GM12878 (cell line): ENCODE data around the gene TSFM. TPM values are rescaled to one million over a fixed set of nuclear protein-coding genes. Genes with fewer than 3 reads are reported as not detected.

Source experiments
- BRCA1 ChIP-seq: IDR thresholded peaks from 2 replicates; pipeline ENCODE4 v1.6.1; 2011; ENCODE audit warnings: low read depth, low read length, improper control_type of control experiment
- CHD1 ChIP-seq: IDR thresholded peaks from 2 replicates; pipeline ENCODE4 v1.6.1; 2012; ENCODE audit warnings: low read depth, low read length, improper control_type of control experiment
- CREB1 ChIP-seq: IDR thresholded peaks from 2 replicates; pipeline ENCODE4 v1.6.1; 2012; ENCODE audit warnings: low read depth, mild to moderate bottlenecking, inconsistent platforms
- EGR1 ChIP-seq, 2 experiments: IDR thresholded peaks; 1 replicate in 1 of 2; 2 replicates in 1 of 2; pipeline ENCODE4 v1.6.1; 2011 to 2012; ENCODE audit warnings: low read depth in 2 of 2, low read length in 2 of 2, borderline replicate concordance in 1 of 2, mild to moderate bottlenecking in 1 of 2, moderate library complexity in 1 of 2
- EP300 ChIP-seq, 2 experiments: fragments of 150-350 bp in 1 of 2; IDR thresholded peaks; 2 replicates each; pipeline ENCODE4 v1.6.1; 2011 to 2012; ENCODE audit warnings: low read depth in 2 of 2, low read length in 2 of 2, borderline replicate concordance in 1 of 2, improper control_type of control experiment in 1 of 2, inconsistent platforms in 1 of 2; ENCODE audit not compliant: control insufficient read depth in 1 of 2
- FOXM1 ChIP-seq: IDR thresholded peaks from 2 replicates; pipeline ENCODE4 v1.6.1; 2012; ENCODE audit warnings: low read depth, mild to moderate bottlenecking, inconsistent platforms, low read length, moderate library complexity
- IKZF2 ChIP-seq, 2 experiments: fragments of 450-650 bp; IDR thresholded peaks; 2 replicates each; pipeline ENCODE4 v1.6.1; 2017; ENCODE audit warnings: mild to moderate bottlenecking in 2 of 2, moderate library complexity in 2 of 2
- JUNB ChIP-seq: IDR thresholded peaks from 2 replicates; pipeline ENCODE4 v1.6.1; 2016; ENCODE audit warnings: antibody characterized with exemption, mild to moderate bottlenecking
- JUND ChIP-seq: IDR thresholded peaks from 2 replicates; pipeline ENCODE4 v1.6.1; 2012; ENCODE audit warnings: low read depth, mild to moderate bottlenecking, low read length, improper control_type of control experiment, moderate library complexity
- MXI1 ChIP-seq: fragments of 150-350 bp; IDR thresholded peaks from 2 replicates; pipeline ENCODE4 v1.6.1; 2011; ENCODE audit warnings: low read depth, mild to moderate bottlenecking, inconsistent platforms, low read length, improper control_type of control experiment
- NR2C2 ChIP-seq: IDR thresholded peaks from 2 replicates; pipeline ENCODE4 v1.6.1; 2011; ENCODE audit warnings: borderline replicate concordance, low read depth; ENCODE audit not compliant: control insufficient read depth, insufficient read length
- NR2F1 ChIP-seq: fragments of 450-650 bp; conservative IDR thresholded peaks from 2 replicates; pipeline ENCODE4 v1.6.1; 2017; ENCODE audit warnings: mild to moderate bottlenecking
- PAX8 ChIP-seq: fragments of 450-650 bp; IDR thresholded peaks from 2 replicates; pipeline ENCODE4 v1.6.1; 2017; ENCODE audit warnings: mild to moderate bottlenecking, moderate library complexity
- PBX3 ChIP-seq: IDR thresholded peaks from 2 replicates; pipeline ENCODE4 v1.6.1; 2011; ENCODE audit warnings: mild to moderate bottlenecking, low read depth, low read length, moderate library complexity; ENCODE audit not compliant: insufficient replicate concordance
- POLR2AphosphoS5 ChIP-seq: IDR thresholded peaks from 2 replicates; pipeline ENCODE4 v1.6.1; 2011; ENCODE audit warnings: mild to moderate bottlenecking, low read length, inconsistent platforms
- REST ChIP-seq: IDR thresholded peaks from 2 replicates; pipeline ENCODE4 v1.6.1; 2012; ENCODE audit warnings: mild to moderate bottlenecking, low read depth, low read length
- SMC3 ChIP-seq: IDR thresholded peaks from 2 replicates; pipeline ENCODE4 v1.6.1; 2011; ENCODE audit warnings: low read length, improper control_type of control experiment, borderline replicate concordance
- STAT3 ChIP-seq: IDR thresholded peaks from 2 replicates; pipeline ENCODE4 v1.6.1; 2011; ENCODE audit warnings: low read depth, low read length, improper control_type of control experiment
- SUZ12 ChIP-seq: fragments of 200-600 bp; sonication (generic); IDR thresholded peaks from one replicate; pipeline ENCODE4 v1.6.1; 2018; ENCODE audit warnings: antibody characterized with exemption, mild to moderate bottlenecking; ENCODE audit not compliant: unreplicated experiment
- TBL1XR1 ChIP-seq: IDR thresholded peaks from 2 replicates; pipeline ENCODE4 v1.6.1; 2012; ENCODE audit warnings: low read depth, low read length, improper control_type of control experiment
- YBX1 ChIP-seq: fragments of 450-650 bp; IDR thresholded peaks from 2 replicates; pipeline ENCODE4 v1.6.1; 2016; ENCODE audit warnings: antibody characterized with exemption
- ZNF622 ChIP-seq: fragments of 450-650 bp; IDR thresholded peaks from 2 replicates; pipeline ENCODE4 v1.6.1; 2017; ENCODE audit warnings: mild to moderate bottlenecking, inconsistent platforms
- polyA plus RNA-seq, 11 experiments: library from polyadenylated mRNA; depleted of rRNA in 4 of 11; unstranded in 6 of 11; stranded (reverse) in 5 of 11; fragments of >200 nt; fragmentation: Nextera tagmentation in 4 of 11; fragmentation: Illumina TruSeq in 1 of 11; extraction: Ambion mirVana in 4 of 11; extraction: Trizol in 1 of 11; gene quantifications; 1 replicate in 1 of 11; 2 replicates in 10 of 11; pipeline versions ENCODE4 v1.2.1 to v1.2.3, GENCODE V29; 2011 to 2016; ENCODE audit warnings: inconsistent platforms in 2 of 11, missing spikeins in 2 of 11, low read depth in 1 of 11
- total RNA-seq, 4 experiments: library from RNA; depleted of rRNA in 3 of 4; stranded (reverse); fragments of >200 nt in 3 of 4; fragmentation: Illumina TruSeq in 1 of 4; extraction: Trizol in 1 of 4; gene quantifications; 2 replicates each; pipeline versions ENCODE4 v1.2.1 to v1.2.3, GENCODE V29; 2013 to 2021
- TF ChIP-seq, protein P1 (sequence below): IDR thresholded peaks from 2 replicates; pipeline ENCODE4 v1.6.1; 2011; ENCODE audit warnings: low read depth, low read length, improper control_type of control experiment, borderline replicate concordance
- TF ChIP-seq, protein P2 (sequence below): IDR thresholded peaks from 2 replicates; pipeline ENCODE4 v1.6.1; 2011; ENCODE audit warnings: borderline replicate concordance, low read depth, mild to moderate bottlenecking, moderate library complexity, mixed read lengths, low read length; ENCODE audit not compliant: insufficient read depth; ENCODE audit errors: extremely low read length
- TF ChIP-seq, protein P3 (sequence below): fragments of 150-350 bp; IDR thresholded peaks from 2 replicates; pipeline ENCODE4 v1.6.1; 2014; ENCODE audit warnings: mild to moderate bottlenecking, low read depth, low read length

Gene TSFM
- total and polyA plus RNA-seq, 10 of the 15 experiments (the other 5 are each of a cell fraction or from before 2014, with no cell fraction given) = 36.7 to 132 (median 45.6) TPM

DNA sequence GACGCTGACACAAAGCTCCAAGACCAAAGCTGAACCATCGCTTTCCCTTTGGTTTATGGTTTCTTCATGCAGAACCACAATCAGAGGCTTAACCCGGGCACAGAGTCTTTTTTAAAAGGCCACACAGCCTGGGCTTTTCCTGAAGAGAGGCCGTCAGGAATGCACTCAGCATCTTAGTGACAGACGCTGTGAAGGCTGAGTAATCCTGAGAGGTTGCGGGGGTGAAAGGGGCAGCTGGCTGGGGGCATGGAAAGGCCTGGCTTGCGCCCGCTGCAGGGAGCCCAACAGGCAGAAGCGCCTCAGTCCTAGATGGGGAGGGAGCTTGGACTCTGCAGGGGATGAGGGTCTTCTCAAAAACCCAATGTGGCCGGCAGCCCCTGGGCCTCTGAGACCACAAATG is 50.4 kb downstream of the TSFM start (continued):
- no peak for TF ChIP-seq EGR1 (IDR thresholded peaks at IDR 0.05; ENCODE audit: borderline replicate concordance in 1 of 2, low read depth in 2 of 2, low read length in 2 of 2)
- no peak for TF ChIP-seq SUZ12
- TF ChIP-seq REST = no peak
- no peak for TF ChIP-seq MXI1
- no peak for TF ChIP-seq EP300 (IDR thresholded peaks at IDR 0.05; ENCODE audit: borderline replicate concordance in 1 of 2, control insufficient read depth in 1 of 2, low read depth in 2 of 2, low read length in 2 of 2)
- no peak for TF ChIP-seq SMC3
- no peak for TF ChIP-seq JUND
- TF ChIP-seq BRCA1 = no peak
- TF ChIP-seq CREB1 = no peak
- peak; percentile 52 for TF ChIP-seq JUNB
- TF ChIP-seq YBX1 = no peak
- TF ChIP-seq, protein P1, sequence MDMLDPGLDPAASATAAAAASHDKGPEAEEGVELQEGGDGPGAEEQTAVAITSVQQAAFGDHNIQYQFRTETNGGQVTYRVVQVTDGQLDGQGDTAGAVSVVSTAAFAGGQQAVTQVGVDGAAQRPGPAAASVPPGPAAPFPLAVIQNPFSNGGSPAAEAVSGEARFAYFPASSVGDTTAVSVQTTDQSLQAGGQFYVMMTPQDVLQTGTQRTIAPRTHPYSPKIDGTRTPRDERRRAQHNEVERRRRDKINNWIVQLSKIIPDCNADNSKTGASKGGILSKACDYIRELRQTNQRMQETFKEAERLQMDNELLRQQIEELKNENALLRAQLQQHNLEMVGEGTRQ = no peak
- no peak for TF ChIP-seq CHD1
- TF ChIP-seq NR2C2 = no peak
- TF ChIP-seq ZNF622 = no peak
- TF ChIP-seq, protein P2, sequence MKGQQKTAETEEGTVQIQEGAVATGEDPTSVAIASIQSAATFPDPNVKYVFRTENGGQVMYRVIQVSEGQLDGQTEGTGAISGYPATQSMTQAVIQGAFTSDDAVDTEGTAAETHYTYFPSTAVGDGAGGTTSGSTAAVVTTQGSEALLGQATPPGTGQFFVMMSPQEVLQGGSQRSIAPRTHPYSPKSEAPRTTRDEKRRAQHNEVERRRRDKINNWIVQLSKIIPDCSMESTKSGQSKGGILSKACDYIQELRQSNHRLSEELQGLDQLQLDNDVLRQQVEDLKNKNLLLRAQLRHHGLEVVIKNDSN = no peak
- TF ChIP-seq PBX3 = no peak
- peak; percentile 90 for TF ChIP-seq NR2F1
- TF ChIP-seq PAX8 = no peak
- TF ChIP-seq STAT3 = no peak
- peak in 1 of 2 experiments; percentile 24; a peak in 1 of 4 replicates for TF ChIP-seq IKZF2 (IDR thresholded peaks at IDR 0.05)
- TF ChIP-seq, protein P3, sequence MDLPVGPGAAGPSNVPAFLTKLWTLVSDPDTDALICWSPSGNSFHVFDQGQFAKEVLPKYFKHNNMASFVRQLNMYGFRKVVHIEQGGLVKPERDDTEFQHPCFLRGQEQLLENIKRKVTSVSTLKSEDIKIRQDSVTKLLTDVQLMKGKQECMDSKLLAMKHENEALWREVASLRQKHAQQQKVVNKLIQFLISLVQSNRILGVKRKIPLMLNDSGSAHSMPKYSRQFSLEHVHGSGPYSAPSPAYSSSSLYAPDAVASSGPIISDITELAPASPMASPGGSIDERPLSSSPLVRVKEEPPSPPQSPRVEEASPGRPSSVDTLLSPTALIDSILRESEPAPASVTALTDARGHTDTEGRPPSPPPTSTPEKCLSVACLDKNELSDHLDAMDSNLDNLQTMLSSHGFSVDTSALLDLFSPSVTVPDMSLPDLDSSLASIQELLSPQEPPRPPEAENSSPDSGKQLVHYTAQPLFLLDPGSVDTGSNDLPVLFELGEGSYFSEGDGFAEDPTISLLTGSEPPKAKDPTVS = no peak
- TF ChIP-seq POLR2AphosphoS5 = no peak
- no peak for TF ChIP-seq FOXM1
- TF ChIP-seq TBL1XR1 = no peak
